Measurements from ENCODE around the gene LRRC72. TPM values are rescaled to one million over a fixed set of nuclear protein-coding genes. Genes with fewer than 3 reads are reported as not detected.

LRRC72 gene
- total and polyA plus RNA-seq, 9 of the 15 experiments (the other 6 are each of a cell fraction or from before 2014, with no cell fraction given) = 0.10 TPM; not detected in 8

GRCh38 chr7:16564909-16565426 lies 38.3 kb downstream of the LRRC72 start (continued):
- TF ChIP-seq ZNF395 (CRISPR knock-in tag; IDR thresholded peaks at IDR 0.05) (no peak), TAF15 (IDR thresholded peaks at IDR 0.05; ENCODE audit: low read depth, low read length) (no peak), ATF1 (CRISPR knock-in tag; IDR thresholded peaks at IDR 0.05) (no peak), ATF1 (tag; IDR thresholded peaks at IDR 0.05) (no peak), ZNF232 (CRISPR knock-in tag; IDR thresholded peaks at IDR 0.05) (no peak), JUNB (CRISPR knock-in tag; conservative IDR thresholded peaks at IDR 0.05) (no peak), DLX4 (CRISPR knock-in tag; IDR thresholded peaks at IDR 0.05) (no peak), NCOA6 (IDR thresholded peaks at IDR 0.05) (no peak), SMC3 (conservative IDR thresholded peaks at IDR 0.05; ENCODE audit: insufficient read depth, low read depth, low read length) (peak; percentile 70), NBN (IDR thresholded peaks at IDR 0.05; ENCODE audit: low read depth) (no peak), HDGF (IDR thresholded peaks at IDR 0.05) (no peak), CREB3L1 (IDR thresholded peaks at IDR 0.05; ENCODE audit: borderline replicate concordance, low read depth) (no peak), ADNP (tag; IDR thresholded peaks at IDR 0.05) (0 out of 2 replicates have a peak, but pooled peaks have one; percentile 38), DACH1 (IDR thresholded peaks at IDR 0.05; ENCODE audit: partially characterized antibody) (no peak), FOXK1 (CRISPR knock-in tag; IDR thresholded peaks at IDR 0.05; ENCODE audit: borderline replicate concordance) (no peak), ZNF408 (CRISPR knock-in tag; IDR thresholded peaks at IDR 0.05; ENCODE audit: low read depth) (no peak), IRF2 (CRISPR knock-in tag; IDR thresholded peaks at IDR 0.05) (no peak), TCF7 (IDR thresholded peaks at IDR 0.05; ENCODE audit: borderline replicate concordance) (no peak), ARID3A (IDR thresholded peaks at IDR 0.05; ENCODE audit: borderline replicate concordance, low read depth, low read length) (peak; percentile 93), BRD9 (IDR thresholded peaks at IDR 0.05; ENCODE audit: low read depth, partially characterized antibody) (peak; percentile 66), HCFC1 (IDR thresholded peaks at IDR 0.05; ENCODE audit: low read depth, low read length) (no peak), CREB5 (CRISPR knock-in tag; IDR thresholded peaks at IDR 0.05) (no peak), MITF (IDR thresholded peaks at IDR 0.05) (no peak)
